DOHH2 (cell line): ENCODE measurements around the gene GUK1.

ENCODE experiments used
- EZH2phosphoT487 ChIP-seq: fragments of 200-600 bp; sonication (generic); IDR thresholded peaks from 2 replicates; pipeline ENCODE4 v1.6.1; 2017; ENCODE audit warnings: borderline replicate concordance, mild to moderate bottlenecking, antibody characterized with exemption, low read length, moderate library complexity, mixed read lengths
- TF ChIP-seq, protein P1 (sequence below): fragments of 200-600 bp; sonication (generic); IDR thresholded peaks from one replicate; pipeline ENCODE4 v1.5.1; 2014; ENCODE audit warnings: antibody characterized with exemption, mild to moderate bottlenecking, low read depth, low read length; ENCODE audit not compliant: poor library complexity, severe bottlenecking

DNA sequence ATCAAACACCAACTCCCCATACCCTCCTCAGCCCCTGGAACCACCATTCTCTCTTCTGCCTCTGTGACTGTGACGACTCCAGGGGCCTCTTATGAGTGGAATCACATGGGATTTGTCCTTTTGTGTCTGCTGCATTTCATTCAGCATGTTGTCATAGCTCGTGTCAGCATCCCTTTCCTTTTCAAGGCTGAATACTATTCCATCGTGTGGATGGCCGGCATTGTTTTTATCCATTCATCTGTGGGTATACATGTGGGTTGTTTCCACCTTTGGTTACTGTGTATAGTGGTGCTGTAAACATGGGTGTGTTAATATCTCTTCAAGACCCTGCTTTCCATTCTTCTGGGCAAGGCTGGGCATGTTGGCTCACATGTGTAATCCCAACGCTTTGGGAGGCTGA, 50.7 kb downstream of the GUK1 start:
- TF ChIP-seq, protein P1, sequence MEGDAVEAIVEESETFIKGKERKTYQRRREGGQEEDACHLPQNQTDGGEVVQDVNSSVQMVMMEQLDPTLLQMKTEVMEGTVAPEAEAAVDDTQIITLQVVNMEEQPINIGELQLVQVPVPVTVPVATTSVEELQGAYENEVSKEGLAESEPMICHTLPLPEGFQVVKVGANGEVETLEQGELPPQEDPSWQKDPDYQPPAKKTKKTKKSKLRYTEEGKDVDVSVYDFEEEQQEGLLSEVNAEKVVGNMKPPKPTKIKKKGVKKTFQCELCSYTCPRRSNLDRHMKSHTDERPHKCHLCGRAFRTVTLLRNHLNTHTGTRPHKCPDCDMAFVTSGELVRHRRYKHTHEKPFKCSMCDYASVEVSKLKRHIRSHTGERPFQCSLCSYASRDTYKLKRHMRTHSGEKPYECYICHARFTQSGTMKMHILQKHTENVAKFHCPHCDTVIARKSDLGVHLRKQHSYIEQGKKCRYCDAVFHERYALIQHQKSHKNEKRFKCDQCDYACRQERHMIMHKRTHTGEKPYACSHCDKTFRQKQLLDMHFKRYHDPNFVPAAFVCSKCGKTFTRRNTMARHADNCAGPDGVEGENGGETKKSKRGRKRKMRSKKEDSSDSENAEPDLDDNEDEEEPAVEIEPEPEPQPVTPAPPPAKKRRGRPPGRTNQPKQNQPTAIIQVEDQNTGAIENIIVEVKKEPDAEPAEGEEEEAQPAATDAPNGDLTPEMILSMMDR, result no peak
- no peak for TF ChIP-seq EZH2phosphoT487
